HT1080 (cell line): ENCODE measurements around the gene FCRL4. TPM values are rescaled to one million over a fixed set of nuclear protein-coding genes. Genes with fewer than 3 reads are reported as not detected.
"Not testable (repeated sequence)": the region's sequence is repeated elsewhere in the genome, so short reads cannot be mapped to it uniquely, and the experiment has no call there.

Source experiments
- DNase-seq: peaks from one replicate; pipeline ENCODE4 v3.0.0-alpha.2; 2015; ENCODE audit warnings: low read depth
- total RNA-seq: library from RNA; depleted of rRNA; stranded (reverse); fragments of >200 nt; shearing (Covaris generic); gene quantifications from 2 replicates; pipeline ENCODE4 v1.2.3, GENCODE V29; 2014; rRNA removed

Gene FCRL4
- total RNA-seq, 1 experiment from 2014 or later, result not detected

- no peak for DNase-seq
These were observed 45.9 kb downstream of the FCRL4 start, which contains the start of gene FCRL5 for GRCh38 chr1:157551694-157552693. Gene FCRL5 (minus strand): TSS chr1:157552515. CDS start chr1:157552362, 153 bp downstream.

GRCh38 chr1:157548081-157548480, 49.8 kb downstream of the FCRL4 start:
- DNase-seq, result not testable (repeated sequence)

- no peak for DNase-seq
These were observed 55.2 kb downstream of the FCRL4 start for GRCh38 chr1:157542676-157543075.

GRCh38 chr1:157540852-157541251, 57.0 kb downstream of the FCRL4 start:
- DNase-seq, result peak; percentile 17

- DNase-seq, result no peak
These were observed 57.6 kb downstream of the FCRL4 start for GRCh38 chr1:157540160-157540748.

- no peak for DNase-seq
These were observed 58.3 kb downstream of the FCRL4 start for GRCh38 chr1:157539568-157539967.

- no peak for DNase-seq
These were observed 65.3 kb downstream of the FCRL4 start for GRCh38 chr1:157532569-157532968.

GRCh38 chr1:157523774-157524493, 74.0 kb downstream of the FCRL4 start:
- DNase-seq, result no peak

Other genes starting within 250 kb of the FCRL4 start
- not detected in 2 replicates for gene FCRL5, start 45.6 kb downstream of the FCRL4 start, total RNA-seq
- 0.03 and 0.18 TPM in 2 replicates for gene FCRL3, start 102.7 kb upstream of the FCRL4 start, total RNA-seq
- gene FCRL2, start 179.0 kb upstream of the FCRL4 start, total RNA-seq, result not detected in 2 replicates
- gene FCRL1, start 222.0 kb upstream of the FCRL4 start, total RNA-seq, result not detected in 2 replicates
- 0.27 TPM in 1 of 2 replicates, not detected in the other for gene CD5L, start 243.7 kb upstream of the FCRL4 start, total RNA-seq